HepG2 (cell line): ENCODE data around the gene RHBDD1. TPM values are rescaled to one million over a fixed set of nuclear protein-coding genes. Genes with fewer than 3 reads are reported as not detected.
A peak's percentile ranks its signal among the peaks of the same experiment; 100 is the strongest.

ENCODE experiments used
- ATAC-seq: fragments of 200-7000 bp; cut with Tn5 transposase; 3 replicates; pipeline ENCODE4 v1.9.1; 2020; ENCODE audit warnings: mild to moderate bottlenecking, moderate library complexity
- BruUV-seq: library from RNA; stranded (reverse); fragments of 400-500 nt; replicated peaks from 2 replicates; lab custom pipeline; 2021; lab: Mats Ljungman, UMichigan
- CTCF ChIA-PET: fragments of 300-600 bp; formaldehyde crosslinking; extraction: SDS; loops from one replicate; lab custom pipeline; 2021; ENCODE audit warnings: low total read pairs, inconsistent platforms, low intra/inter-chr PET ratio; lab: Yijun Ruan, JAX
- POLR2A ChIA-PET: fragments of 350-600 bp; sonication (Branson Sonifier 250); formaldehyde crosslinking; loops from one replicate; lab custom pipeline; 2020; ENCODE audit warnings: antibody characterized with exemption, inconsistent platforms; lab: Yijun Ruan, JAX
- DNase-seq: peaks from one replicate; pipeline ENCODE4 v3.0.0-alpha.2; 2015; ENCODE audit warnings: low spot score
- FAIRE-seq: peaks from 3 replicates; lab custom pipeline; 2011; peaks lifted over from hg19 to GRCh38; lab: Jason Lieb, UNC
- H2AFZ ChIP-seq: one replicate; pipeline ENCODE4 v1.6.1; 2011; ENCODE audit warnings: low read length, inconsistent platforms
- H3K27ac ChIP-seq: fragments of 300-600 bp; 3 replicates; pipeline ENCODE4 v1.8.0; 2011; ENCODE audit warnings: mixed run types, mild to moderate bottlenecking, mixed read lengths, low read length, inconsistent platforms; ENCODE audit not compliant: insufficient read depth; ENCODE audit errors: extremely low read length
- H3K27me3 ChIP-seq, 2 experiments: fragments of 200-600 bp in 1 of 2; 2 replicates in 1 of 2; 3 replicates in 1 of 2; pipeline versions ENCODE4 v1.6.0 to v1.8.0; 2011; ENCODE audit warnings: low read length in 2 of 2, mild to moderate bottlenecking in 2 of 2, moderate library complexity in 2 of 2, inconsistent platforms in 1 of 2; ENCODE audit not compliant: insufficient read depth in 2 of 2, control insufficient read depth in 1 of 2
- H3K36me3 ChIP-seq, 2 experiments: fragments of 200-600 bp in 1 of 2; replicated peaks in 1 of 2; 2 replicates in 1 of 2; 3 replicates in 1 of 2; pipeline versions ENCODE4 v1.5.1 to v1.8.0; 2011; ENCODE audit warnings: low read length in 2 of 2, inconsistent platforms in 1 of 2; ENCODE audit not compliant: insufficient read depth in 2 of 2, control insufficient read depth in 1 of 2
- H3K4me1 ChIP-seq: 2 replicates; pipeline ENCODE4 v1.5.1; 2012; ENCODE audit warnings: low read length, inconsistent platforms; ENCODE audit not compliant: insufficient read depth
- H3K4me2 ChIP-seq: 2 replicates; pipeline ENCODE4 v1.6.0; 2011; ENCODE audit warnings: low read depth, low read length, inconsistent platforms
- H3K4me3 ChIP-seq, 3 experiments: fragments of 200-600 bp in 1 of 3; sonication (generic), shearing (Covaris generic) in 1 of 3; replicated peaks in 1 of 3; 2 replicates each; pipeline ENCODE4 v1.5.1; 2011 to 2016; ENCODE audit warnings: low read length in 3 of 3, inconsistent platforms in 2 of 3, low read depth in 2 of 3, mild to moderate bottlenecking in 2 of 3, control low read depth in 1 of 3, mixed read lengths in 1 of 3; ENCODE audit not compliant: insufficient read depth in 1 of 3
- H3K79me2 ChIP-seq: one replicate; pipeline ENCODE4 v1.6.1; 2011; ENCODE audit warnings: low read length, inconsistent platforms; ENCODE audit not compliant: insufficient read depth
- H3K9ac ChIP-seq: 2 replicates; pipeline ENCODE4 v1.6.0; 2011; ENCODE audit warnings: mild to moderate bottlenecking, low read depth, low read length, inconsistent platforms; ENCODE audit not compliant: insufficient read depth
- H3K9me3 ChIP-seq: 2 replicates; pipeline ENCODE4 v1.5.1; 2012; ENCODE audit warnings: mild to moderate bottlenecking, low read length
- H4K20me1 ChIP-seq: 2 replicates; pipeline ENCODE4 v1.6.0; 2011; ENCODE audit warnings: inconsistent platforms, mild to moderate bottlenecking, low read length, moderate library complexity; ENCODE audit not compliant: insufficient read depth
- BORCS8-MEF2B ChIP-seq: sonication (generic); formaldehyde crosslinking; IDR thresholded peaks from 2 replicates; pipeline ENCODE4 v1.8.0; 2022; ENCODE audit warnings: mild to moderate bottlenecking, missing genetic modification reagents
- DNMT1 ChIP-seq: sonication (generic); formaldehyde crosslinking; IDR thresholded peaks from 2 replicates; pipeline ENCODE4 v1.5.1; 2020; ENCODE audit warnings: mild to moderate bottlenecking, missing genetic modification reagents
- ELF1 ChIP-seq: sonication (generic); formaldehyde crosslinking; IDR thresholded peaks from 2 replicates; pipeline ENCODE4 v1.4.0; 2020; ENCODE audit warnings: missing genetic modification reagents
- EP300 ChIP-seq, 3 experiments: sonication (generic) in 1 of 3; formaldehyde crosslinking in 1 of 3; IDR thresholded peaks; 2 replicates each; pipeline versions ENCODE4 v1.5.1 to v1.6.1; 2011 to 2020; ENCODE audit warnings: low read depth in 2 of 3, low read length in 2 of 3, borderline replicate concordance in 1 of 3, improper control_type of control experiment in 1 of 3, mild to moderate bottlenecking in 1 of 3, missing genetic modification reagents in 1 of 3, moderate library complexity in 1 of 3
- FOXA3 ChIP-seq: IDR thresholded peaks from 2 replicates; pipeline ENCODE4 v1.6.1; 2016; ENCODE audit warnings: missing genetic modification reagents, missing compliant biosample characterization
- GATAD2A ChIP-seq: IDR thresholded peaks from 2 replicates; pipeline ENCODE4 v1.6.1; 2016
- HDAC6 ChIP-seq: fragments of 200-600 bp; sonication (generic); IDR thresholded peaks from 2 replicates; pipeline ENCODE4 v1.7.0; 2017; ENCODE audit warnings: mild to moderate bottlenecking, antibody characterized with exemption, low read length, low read depth
- HNF4A ChIP-seq: sonication (generic); formaldehyde crosslinking; IDR thresholded peaks from 2 replicates; pipeline ENCODE4 v1.4.0; 2020; ENCODE audit warnings: missing genetic modification reagents
- NCOA2 ChIP-seq: sonication (generic); formaldehyde crosslinking; IDR thresholded peaks from 2 replicates; pipeline ENCODE4 v1.8.0; 2022; ENCODE audit warnings: inconsistent platforms
- NR2F1 ChIP-seq, 2 experiments: fragments of 450-650 bp in 1 of 2; formaldehyde crosslinking in 1 of 2; IDR thresholded peaks; 2 replicates each; pipeline versions ENCODE4 v1.5.0 to v1.6.1; 2016 to 2020; ENCODE audit warnings: mild to moderate bottlenecking in 1 of 2, missing compliant biosample characterization in 1 of 2, missing genetic modification reagents in 1 of 2, moderate library complexity in 1 of 2
- RXRA ChIP-seq: sonication (generic); formaldehyde crosslinking; IDR thresholded peaks from 2 replicates; pipeline ENCODE4 v1.5.1; 2020; ENCODE audit warnings: missing genetic modification reagents
- SOX5 ChIP-seq: IDR thresholded peaks from 2 replicates; pipeline ENCODE4 v1.6.1; 2016; ENCODE audit warnings: borderline replicate concordance
- TEAD2 ChIP-seq: sonication (generic); formaldehyde crosslinking; IDR thresholded peaks from 2 replicates; pipeline ENCODE4 v1.9.0; 2021; ENCODE audit warnings: missing genetic modification reagents
- ZBTB7B ChIP-seq: sonication (generic); formaldehyde crosslinking; IDR thresholded peaks from 2 replicates; pipeline ENCODE4 v1.4.0; 2020; ENCODE audit warnings: missing genetic modification reagents
- ZMYM4 ChIP-seq: sonication (generic); formaldehyde crosslinking; IDR thresholded peaks from 2 replicates; pipeline ENCODE4 v1.8.1; 2023; ENCODE audit warnings: mild to moderate bottlenecking, missing genetic modification reagents
- ZNF788 ChIP-seq: sonication (generic); formaldehyde crosslinking; IDR thresholded peaks from 2 replicates; pipeline ENCODE4 v1.5.0; 2020; ENCODE audit warnings: mild to moderate bottlenecking, missing genetic modification reagents, borderline replicate concordance
- ZNF816 ChIP-seq: sonication (generic); formaldehyde crosslinking; IDR thresholded peaks from 2 replicates; pipeline ENCODE4 v1.8.0; 2022; ENCODE audit warnings: missing genetic modification reagents, mild to moderate bottlenecking, borderline replicate concordance
- WGBS: methylation state at CpG from one replicate; pipeline ENCODE4 v1.1.6; 2017; ENCODE audit warnings: low lambda C conversion rate; 5-methylcytosine and 5-hydroxymethylcytosine counted together
- in situ Hi-C: cut with HindIII; loops from 2 replicates; pipeline ENCODE4 v1.10.0; 2017; ENCODE audit warnings: low pct_unique_long_range_greater_than_20kb; ENCODE audit not compliant: extremely low pct_ligation_motif_present
- intact Hi-C: fragments of 100-400 bp; cut with micrococcal nuclease; formaldehyde crosslinking; loops from one replicate; pipeline ENCODE4 v1.10.0; 2022; ENCODE audit not compliant: unreplicated experiment
- polyA plus RNA-seq, 8 experiments: library from polyadenylated mRNA; depleted of rRNA in 3 of 8; stranded (reverse) in 7 of 8; unstranded in 1 of 8; fragments of >200 nt; fragmentation: Illumina TruSeq in 4 of 8; extraction: Trizol in 4 of 8; gene quantifications; 2 replicates each; pipeline versions ENCODE4 v1.2.1 to v1.2.3, GENCODE V29; 2011 to 2016; ENCODE audit warnings: low read depth in 4 of 8, missing spikeins in 1 of 8, mixed read lengths in 1 of 8; ENCODE audit not compliant: insufficient read depth in 1 of 8
- total RNA-seq, 5 experiments: library from RNA; depleted of rRNA; stranded (reverse); fragments of >200 nt; fragmentation: Illumina TruSeq; extraction: Trizol; gene quantifications; 2 replicates each; pipeline ENCODE4 v1.2.3, GENCODE V29; 2016; ENCODE audit warnings: low read depth in 1 of 5
- TF ChIP-seq, protein P1 (sequence below): sonication (generic); formaldehyde crosslinking; IDR thresholded peaks from 2 replicates; pipeline ENCODE4 v1.4.0; 2020; ENCODE audit warnings: missing genetic modification reagents
- TF ChIP-seq, protein P2 (sequence below): sonication (generic); formaldehyde crosslinking; IDR thresholded peaks from 2 replicates; pipeline ENCODE4 v1.8.1; 2022; ENCODE audit warnings: mild to moderate bottlenecking, missing genetic modification reagents

The RHBDD1 gene
- total and polyA plus RNA-seq, 2 of the 13 experiments (the other 11 are each of a cell fraction or from before 2014, with no cell fraction given) = 8.2 to 9.5 TPM

DNA sequence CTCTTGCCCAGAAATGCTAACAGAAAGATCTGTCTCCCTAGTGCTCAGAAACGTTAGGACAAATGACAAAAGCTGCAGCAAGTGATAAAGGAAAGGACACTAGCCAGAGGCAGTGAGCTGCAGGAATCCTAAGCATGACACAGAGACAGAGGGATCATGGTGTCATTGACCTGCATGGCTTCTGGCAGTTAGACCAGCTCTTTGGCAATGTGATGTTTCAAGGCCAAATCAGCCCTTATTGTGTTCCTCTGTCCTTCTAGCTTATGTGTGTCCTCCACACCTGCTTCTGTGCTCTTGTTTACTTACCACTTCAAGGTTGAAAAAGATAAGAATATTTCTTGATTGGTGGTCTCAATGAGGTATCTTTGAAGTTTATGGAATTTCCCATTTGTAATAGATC lies 120.8 kb downstream of the RHBDD1 start:
- BruUV-seq = no TSS peak
- intact Hi-C loops (no loop called here), in situ Hi-C loops (no loop called here)
- FAIRE-seq (peak; percentile 83), DNase-seq (peak; percentile 60), ATAC-seq (peak; percentile 99)
- Histone ChIP-seq H4K20me1 (no peaks in the 10 kb centered on the region), H2AFZ (no peak overlapping the region), H3K4me1 (peaks cover 12% of the 10 kb centered on the region), H3K4me2 (no peak overlapping the region), H3K27me3 (no peaks in the 10 kb centered on the region), H3K9ac (no peak overlapping the region), H3K9me3 (no peaks in the 10 kb centered on the region), H3K4me3 (no peak overlapping the region), H3K27ac (peak overlapping the region; percentile 1), H3K79me2 (no peaks in the 10 kb centered on the region), H3K36me3 (no peaks in the 10 kb centered on the region)
- POLR2A ChIA-PET = no interaction called here
- WGBS = 0% methylated on average over 1 of the region's 1 CpG
- CTCF ChIA-PET = no interaction called here
- TF ChIP-seq HNF4A (CRISPR knock-in tag) (peak; percentile 47; the same call in 1 of the 2 replicates), ZNF816 (CRISPR knock-in tag) (no peak), GATAD2A (peak; percentile 65), ZNF788 (CRISPR knock-in tag) (0 out of 2 replicates have a peak, but pooled peaks have one; percentile 45), SOX5 (peak; percentile 68), NR2F1 (CRISPR knock-in tag; IDR thresholded peaks at IDR 0.05) (peak; percentile 33 to 53; a peak in 2 of 4 replicates), NCOA2 (CRISPR knock-in tag) (peak; percentile 58), DNMT1 (no peak), ELF1 (CRISPR knock-in tag) (no peak), ZMYM4 (CRISPR knock-in tag) (peak; percentile 81), HDAC6 (no peak), RXRA (CRISPR knock-in tag) (peak; percentile 91; the same call in 1 of the 2 replicates), ZBTB7B (CRISPR knock-in tag) (peak; percentile 25; the same call in 1 of the 2 replicates), TEAD2 (no peak), FOXA3 (CRISPR knock-in tag) (peak; percentile 57; the same call in 1 of the 2 replicates), BORCS8-MEF2B (CRISPR knock-in tag) (0 out of 2 replicates have a peak, but pooled peaks have one; percentile 39), EP300 (IDR thresholded peaks at IDR 0.05; ENCODE audit: low read depth in 2 of 2, low read length in 2 of 2) (peak in 1 of 2 experiments; percentile 27; a peak in 1 of 4 replicates), EP300 (CRISPR knock-in tag; IDR thresholded peaks at IDR 0.05; ENCODE audit: borderline replicate concordance) (no peak)
- TF ChIP-seq, protein P1, sequence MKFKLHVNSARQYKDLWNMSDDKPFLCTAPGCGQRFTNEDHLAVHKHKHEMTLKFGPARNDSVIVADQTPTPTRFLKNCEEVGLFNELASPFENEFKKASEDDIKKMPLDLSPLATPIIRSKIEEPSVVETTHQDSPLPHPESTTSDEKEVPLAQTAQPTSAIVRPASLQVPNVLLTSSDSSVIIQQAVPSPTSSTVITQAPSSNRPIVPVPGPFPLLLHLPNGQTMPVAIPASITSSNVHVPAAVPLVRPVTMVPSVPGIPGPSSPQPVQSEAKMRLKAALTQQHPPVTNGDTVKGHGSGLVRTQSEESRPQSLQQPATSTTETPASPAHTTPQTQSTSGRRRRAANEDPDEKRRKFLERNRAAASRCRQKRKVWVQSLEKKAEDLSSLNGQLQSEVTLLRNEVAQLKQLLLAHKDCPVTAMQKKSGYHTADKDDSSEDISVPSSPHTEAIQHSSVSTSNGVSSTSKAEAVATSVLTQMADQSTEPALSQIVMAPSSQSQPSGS (CRISPR knock-in tag) = peak; percentile 27; the same call in 1 of the 2 replicates
- TF ChIP-seq, protein P2, sequence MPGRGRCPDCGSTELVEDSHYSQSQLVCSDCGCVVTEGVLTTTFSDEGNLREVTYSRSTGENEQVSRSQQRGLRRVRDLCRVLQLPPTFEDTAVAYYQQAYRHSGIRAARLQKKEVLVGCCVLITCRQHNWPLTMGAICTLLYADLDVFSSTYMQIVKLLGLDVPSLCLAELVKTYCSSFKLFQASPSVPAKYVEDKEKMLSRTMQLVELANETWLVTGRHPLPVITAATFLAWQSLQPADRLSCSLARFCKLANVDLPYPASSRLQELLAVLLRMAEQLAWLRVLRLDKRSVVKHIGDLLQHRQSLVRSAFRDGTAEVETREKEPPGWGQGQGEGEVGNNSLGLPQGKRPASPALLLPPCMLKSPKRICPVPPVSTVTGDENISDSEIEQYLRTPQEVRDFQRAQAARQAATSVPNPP (CRISPR knock-in tag) = peak; percentile 68; the same call in 1 of the 2 replicates
